Neutrophil (primary cell): ENCODE results near the gene ADGRV1.

Experiments used
- H3K27ac ChIP-seq: fragments of 200-600 bp; sonication (generic); 2 replicates; pipeline ENCODE4 v1.5.1; 2016; ENCODE audit warnings: mild to moderate bottlenecking, moderate library complexity
- H3K27me3 ChIP-seq: fragments of 200-600 bp; sonication (generic); 2 replicates; pipeline ENCODE4 v1.6.0; 2016; ENCODE audit warnings: mild to moderate bottlenecking
- H3K36me3 ChIP-seq: fragments of 200-600 bp; sonication (generic); 2 replicates; pipeline ENCODE4 v1.5.1; 2017
- H3K4me1 ChIP-seq, 2 experiments: fragments of 200-600 bp in 1 of 2; sonication (generic) in 1 of 2; 1 replicate in 1 of 2; 2 replicates in 1 of 2; pipeline versions ENCODE4 v1.5.1 to v1.6.1; 2013 to 2016; ENCODE audit warnings: low read depth in 1 of 2, low read length in 1 of 2, mild to moderate bottlenecking in 1 of 2, moderate library complexity in 1 of 2; ENCODE audit not compliant: control insufficient read depth in 1 of 2, insufficient read depth in 1 of 2
- H3K4me3 ChIP-seq, 2 experiments: fragments of 200-600 bp in 1 of 2; sonication (generic) in 1 of 2; 1 replicate in 1 of 2; 2 replicates in 1 of 2; pipeline ENCODE4 v1.5.1; 2013 to 2016; ENCODE audit warnings: low read depth in 1 of 2, low read length in 1 of 2, mild to moderate bottlenecking in 1 of 2, moderate library complexity in 1 of 2
- H3K9me3 ChIP-seq: fragments of 200-600 bp; sonication (generic); 2 replicates; pipeline ENCODE4 v1.5.1; 2016
- CTCF ChIP-seq: fragments of 200-600 bp; sonication (generic); IDR thresholded peaks from 2 replicates; pipeline ENCODE4 v1.5.1; 2016; ENCODE audit warnings: antibody characterized with exemption

Gene ADGRV1

DNA sequence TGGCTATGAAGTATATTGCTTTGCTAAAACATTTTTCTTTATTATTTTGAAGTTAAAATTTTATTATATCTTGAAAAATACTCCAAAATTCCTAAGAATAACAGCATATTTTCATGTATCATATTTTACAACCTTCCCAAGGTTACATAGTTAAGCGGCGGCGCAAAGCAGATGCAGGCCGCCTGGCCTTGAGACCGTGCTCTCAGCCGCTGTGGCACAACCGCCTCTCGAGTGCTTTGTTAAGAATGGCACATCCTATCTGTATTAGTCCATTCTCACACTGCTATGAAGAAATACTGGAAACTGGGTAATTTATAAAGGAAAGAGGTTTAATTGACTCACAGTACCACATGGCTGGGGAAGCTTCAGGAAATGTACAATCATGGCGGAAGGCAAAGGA is 595.7 kb downstream of the ADGRV1 start:
- no peak overlapping the region for H3K4me3 ChIP-seq
- peak overlapping the region; percentile 23 for H3K27ac ChIP-seq
- no peaks in the 10 kb centered on the region for H3K27me3 ChIP-seq
- H3K9me3 ChIP-seq: no peaks in the 10 kb centered on the region
- TF ChIP-seq CTCF: no peak
- H3K4me1 ChIP-seq: peaks cover 21 to 28% of the 10 kb centered on the region in 2 experiments
- no peaks in the 10 kb centered on the region for H3K36me3 ChIP-seq

DNA sequence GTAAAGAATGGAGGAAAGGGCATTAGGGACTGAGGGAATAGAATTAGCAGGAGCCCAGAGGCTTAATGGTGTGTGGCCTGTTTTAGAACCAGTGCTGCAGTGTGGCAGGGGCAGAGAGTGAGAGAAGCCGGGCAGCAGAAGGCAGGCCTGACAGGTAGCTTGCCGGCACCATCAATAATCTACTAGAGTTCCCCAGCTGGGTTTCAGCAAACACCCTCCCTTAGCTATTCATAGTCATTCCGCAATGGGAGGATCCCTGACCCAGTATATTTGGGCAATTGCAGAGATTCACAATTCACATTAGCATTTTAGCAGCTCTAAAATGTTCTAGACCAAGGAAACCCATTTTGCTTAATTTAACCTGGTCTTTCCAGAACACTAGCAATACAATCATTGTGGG is 596.7 kb downstream of the ADGRV1 start:
- Histone ChIP-seq H3K9me3 (no peaks in the 10 kb centered on the region), H3K36me3 (no peaks in the 10 kb centered on the region), H3K4me3 (no peak overlapping the region), H3K27me3 (no peaks in the 10 kb centered on the region), H3K27ac (peak overlapping the region; percentile 38), H3K4me1 (peaks cover 13 to 21% of the 10 kb centered on the region in 2 experiments)
- no peak for TF ChIP-seq CTCF

DNA sequence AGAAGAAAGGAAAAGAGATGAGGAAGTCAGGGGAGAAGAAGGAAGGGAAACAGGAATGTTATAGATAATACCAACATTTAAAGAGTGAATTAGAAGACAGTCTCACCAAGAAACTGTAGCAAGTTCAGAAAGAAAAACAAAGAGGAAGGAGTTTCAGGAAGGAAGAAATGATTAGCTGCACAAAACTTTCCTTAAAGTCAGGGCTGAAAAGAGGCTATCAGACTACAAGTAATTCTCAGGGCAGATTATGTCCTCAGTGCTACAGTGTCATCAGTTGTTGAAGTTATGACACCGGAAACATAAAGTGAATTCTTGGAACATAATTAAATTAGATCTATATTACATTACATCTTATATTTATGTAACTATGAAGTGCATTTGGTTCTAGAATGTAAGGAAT is 597.6 kb downstream of the ADGRV1 start:
- no peaks in the 10 kb centered on the region for H3K9me3 ChIP-seq
- no peaks in the 10 kb centered on the region for H3K36me3 ChIP-seq
- peak overlapping the region; percentile 38 for H3K27ac ChIP-seq
- no peak overlapping the region for H3K4me3 ChIP-seq
- no peak for TF ChIP-seq CTCF
- H3K4me1 ChIP-seq: peaks cover 7 to 11% of the 10 kb centered on the region in 2 experiments
- no peaks in the 10 kb centered on the region for H3K27me3 ChIP-seq

DNA sequence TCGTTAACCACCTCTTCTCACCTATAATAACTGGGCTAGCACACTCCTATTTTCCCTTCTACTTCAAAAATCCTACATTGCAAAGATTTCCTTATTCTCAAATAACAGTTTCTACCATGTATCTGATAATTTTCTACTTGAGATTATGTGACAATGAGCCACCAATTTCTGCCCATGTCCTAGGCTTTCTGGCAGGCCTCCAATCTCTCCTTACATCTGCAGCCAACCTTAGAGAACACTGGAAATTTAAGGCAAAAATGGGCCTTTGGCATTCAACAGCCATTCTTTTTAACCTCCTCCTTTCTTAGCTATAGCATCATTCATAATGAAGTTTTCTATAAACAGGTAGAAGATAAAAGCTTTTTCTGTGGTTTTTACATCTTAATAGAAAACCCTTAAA is 599.4 kb downstream of the ADGRV1 start:
- no peaks in the 10 kb centered on the region for H3K9me3 ChIP-seq
- no peak for TF ChIP-seq CTCF
- no peaks in the 10 kb centered on the region for H3K27me3 ChIP-seq
- no peaks in the 10 kb centered on the region for H3K36me3 ChIP-seq
- no peak overlapping the region for H3K27ac ChIP-seq
- peaks cover 23 to 28% of the 10 kb centered on the region in 2 experiments for H3K4me1 ChIP-seq
- H3K4me3 ChIP-seq: no peak overlapping the region

DNA sequence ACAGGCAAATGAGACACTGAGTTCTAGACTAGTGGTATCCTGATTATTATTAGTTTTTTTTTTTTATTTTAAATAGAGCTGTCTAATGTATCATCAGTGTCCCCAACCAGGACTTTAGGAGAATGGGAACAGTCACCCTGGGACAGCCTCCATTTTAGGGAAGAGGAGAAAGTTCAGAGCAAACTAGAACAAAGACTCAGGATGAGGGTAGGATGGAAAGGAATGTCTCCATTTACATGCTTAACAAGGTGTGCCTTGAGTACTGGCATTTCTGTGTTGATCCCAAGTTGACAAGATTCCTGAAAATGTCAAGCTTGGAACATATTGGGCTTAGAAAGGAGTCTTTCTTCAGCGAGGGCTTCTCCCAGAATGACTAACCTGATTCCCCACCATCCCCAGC is 601.0 kb downstream of the ADGRV1 start:
- Histone ChIP-seq H3K27me3 (no peaks in the 10 kb centered on the region), H3K9me3 (no peaks in the 10 kb centered on the region), H3K4me1 (peaks cover 32 to 37% of the 10 kb centered on the region in 2 experiments), H3K27ac (no peak overlapping the region), H3K4me3 (no peak overlapping the region), H3K36me3 (no peaks in the 10 kb centered on the region)
- no peak for TF ChIP-seq CTCF
